ENCODE results near the gene DAPK1.

Gene DAPK1

DNA sequence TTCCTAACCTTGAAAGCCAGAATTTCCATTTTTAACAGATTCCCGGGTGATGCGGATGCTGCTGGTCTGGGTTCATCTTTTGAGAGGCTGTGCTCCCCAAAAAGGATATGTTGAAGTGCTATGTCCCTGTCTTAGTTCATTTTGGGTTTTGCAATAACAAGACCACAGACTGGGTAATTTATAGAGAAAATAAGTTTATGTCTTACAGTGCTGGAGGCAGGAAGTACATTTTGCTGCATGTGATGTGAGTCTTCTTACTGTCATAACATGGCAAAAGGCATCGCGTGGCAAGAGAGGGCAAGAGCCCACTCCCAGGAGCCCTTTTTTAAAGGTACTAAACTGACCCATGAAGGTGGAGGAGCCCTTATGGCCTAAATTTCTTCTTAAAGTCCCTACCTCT lies 114.1 kb downstream of the DAPK1 start:
- TF ChIP-seq, protein P1, sequence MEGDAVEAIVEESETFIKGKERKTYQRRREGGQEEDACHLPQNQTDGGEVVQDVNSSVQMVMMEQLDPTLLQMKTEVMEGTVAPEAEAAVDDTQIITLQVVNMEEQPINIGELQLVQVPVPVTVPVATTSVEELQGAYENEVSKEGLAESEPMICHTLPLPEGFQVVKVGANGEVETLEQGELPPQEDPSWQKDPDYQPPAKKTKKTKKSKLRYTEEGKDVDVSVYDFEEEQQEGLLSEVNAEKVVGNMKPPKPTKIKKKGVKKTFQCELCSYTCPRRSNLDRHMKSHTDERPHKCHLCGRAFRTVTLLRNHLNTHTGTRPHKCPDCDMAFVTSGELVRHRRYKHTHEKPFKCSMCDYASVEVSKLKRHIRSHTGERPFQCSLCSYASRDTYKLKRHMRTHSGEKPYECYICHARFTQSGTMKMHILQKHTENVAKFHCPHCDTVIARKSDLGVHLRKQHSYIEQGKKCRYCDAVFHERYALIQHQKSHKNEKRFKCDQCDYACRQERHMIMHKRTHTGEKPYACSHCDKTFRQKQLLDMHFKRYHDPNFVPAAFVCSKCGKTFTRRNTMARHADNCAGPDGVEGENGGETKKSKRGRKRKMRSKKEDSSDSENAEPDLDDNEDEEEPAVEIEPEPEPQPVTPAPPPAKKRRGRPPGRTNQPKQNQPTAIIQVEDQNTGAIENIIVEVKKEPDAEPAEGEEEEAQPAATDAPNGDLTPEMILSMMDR (IDR thresholded peaks at IDR 0.05; ENCODE audit: control extremely low read depth, extremely low read depth, low read depth, missing control alignments), result no peak
- ChIA-PET CTCF (interaction anchor here (1.3 kb wide), 1 partner anchor 44 kb away, joined by 3 read pairs; no protein-coding TSS in a partner anchor), POLR2A (no interaction called here)
- no peak for DNase-seq (ENCODE audit: extremely low spot score)

DNA sequence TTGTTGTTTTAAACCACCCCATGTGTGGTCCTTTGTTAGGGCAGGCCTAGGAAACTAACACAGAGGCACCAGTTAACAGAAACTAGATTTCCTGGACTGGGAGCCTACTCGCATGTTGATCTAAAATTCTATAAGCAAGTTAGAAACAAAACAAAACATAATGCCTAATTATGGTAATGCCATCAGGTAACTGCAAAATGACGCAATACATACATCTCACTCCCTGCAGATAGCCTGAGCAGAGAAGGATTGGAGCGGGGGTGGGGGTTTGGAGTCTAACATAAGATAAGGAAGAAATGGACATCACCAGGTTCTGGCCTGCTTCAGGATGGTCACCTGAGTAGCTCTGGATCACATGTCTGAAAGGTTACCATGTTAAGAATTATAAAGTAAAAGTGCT lies 114.9 kb downstream of the DAPK1 start:
- TF ChIP-seq, protein P1 (IDR thresholded peaks at IDR 0.05; ENCODE audit: control extremely low read depth, extremely low read depth, low read depth, missing control alignments), result no peak
- CTCF ChIA-PET, result interaction anchor here (1.3 kb wide), 1 partner anchor 13 kb away, joined by 3 read pairs; no protein-coding TSS in a partner anchor
- DNase-seq (ENCODE audit: extremely low spot score), result no peak
- POLR2A ChIA-PET, result no interaction called here

DNA sequence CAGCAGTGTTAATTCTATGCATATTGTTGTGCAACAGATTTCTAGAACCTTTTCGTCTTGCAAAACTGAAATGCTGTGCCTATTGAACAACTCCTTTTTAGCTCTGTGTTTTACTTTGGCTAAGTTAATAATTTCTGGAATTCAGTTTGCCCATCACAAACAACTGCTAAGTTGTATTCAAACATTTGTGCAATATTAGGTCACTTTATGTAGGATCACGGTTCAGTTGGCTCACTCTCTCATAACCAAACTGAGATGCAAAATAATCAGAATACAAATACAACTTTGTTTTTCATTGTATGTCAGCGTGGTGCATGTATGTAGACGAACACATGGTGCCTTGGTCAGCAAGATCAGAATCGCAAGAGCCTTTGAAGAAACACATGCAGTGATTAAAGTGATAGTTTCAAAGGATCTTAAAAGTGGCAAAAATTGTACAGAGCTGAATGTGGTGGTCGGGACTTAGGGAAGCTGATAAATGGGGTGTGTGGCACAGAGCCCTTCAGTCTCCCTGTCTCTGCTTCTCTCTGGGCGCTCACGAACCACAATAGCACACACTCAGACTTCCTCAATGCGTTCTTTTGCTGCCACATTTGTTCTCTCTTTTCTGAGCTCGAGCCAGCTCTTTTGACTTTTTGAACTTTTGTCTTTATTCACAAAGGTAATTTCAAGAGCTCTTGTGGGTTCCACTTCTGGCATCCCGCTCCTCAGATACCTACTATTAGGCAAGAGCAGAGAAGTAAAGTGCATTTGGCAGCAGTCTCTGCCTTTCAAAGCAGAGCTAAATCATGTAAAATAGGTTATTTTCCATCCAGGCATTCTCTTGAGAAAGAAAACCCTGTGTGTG lies 115.8 kb downstream of the DAPK1 start:
- no peak for DNase-seq (ENCODE audit: extremely low spot score)
- TF ChIP-seq, protein P1 (IDR thresholded peaks at IDR 0.05; ENCODE audit: control extremely low read depth, extremely low read depth, low read depth, missing control alignments), result no peak
- ChIA-PET POLR2A (no interaction called here), CTCF (interaction anchor here (1.0 to 1.3 kb wide), 4 partner anchors 10 to 20 kb away, joined by 3 to 6 read pairs (median 4); no protein-coding TSS in a partner anchor)

DNA sequence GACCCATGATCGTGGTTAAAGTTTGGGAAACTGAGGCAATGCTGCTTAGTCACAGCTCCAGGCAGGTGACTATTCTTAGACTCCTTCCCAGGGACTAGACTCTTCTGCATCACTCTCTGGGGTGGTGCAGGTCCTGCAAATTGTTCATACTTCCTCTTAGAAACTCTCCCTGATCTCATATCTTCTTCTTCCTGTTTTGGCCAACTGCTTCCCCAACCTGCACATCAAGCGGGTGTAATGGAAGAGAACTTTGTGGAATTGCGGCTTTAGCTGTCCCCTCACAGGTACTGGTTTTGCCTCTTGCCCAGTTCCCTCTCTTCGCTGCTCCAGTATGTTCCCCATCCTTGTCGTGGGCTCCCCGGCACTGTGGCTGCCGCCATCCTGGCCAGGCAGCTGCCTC lies 116.7 kb downstream of the DAPK1 start:
- CTCF ChIA-PET, result interaction anchor here (1.0 to 1.3 kb wide), 3 partner anchors 9 to 21 kb away, joined by 4 to 6 read pairs (median 4); no protein-coding TSS in a partner anchor
- POLR2A ChIA-PET, result no interaction called here
- TF ChIP-seq, protein P1 (IDR thresholded peaks at IDR 0.05; ENCODE audit: control extremely low read depth, extremely low read depth, low read depth, missing control alignments), result no peak
- no peak for DNase-seq (ENCODE audit: extremely low spot score)

DNA sequence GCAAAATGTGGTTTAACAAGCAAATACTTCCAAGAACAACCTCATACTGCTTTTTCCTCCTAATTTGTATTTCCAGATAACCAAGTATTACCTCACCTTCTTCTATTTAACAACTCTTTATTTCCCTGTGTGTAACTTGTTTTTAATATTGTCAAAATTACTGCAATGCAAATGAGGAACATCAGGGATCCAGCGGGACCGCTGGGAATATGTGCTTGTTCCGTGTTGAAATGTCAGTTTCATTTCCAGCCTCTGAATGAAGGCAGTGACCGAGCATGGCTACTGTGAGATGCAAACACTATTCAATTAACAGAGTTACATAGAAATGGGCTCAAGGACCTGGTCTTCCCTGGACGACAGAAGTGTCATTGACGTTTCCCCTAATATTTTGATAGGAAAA lies 117.5 kb downstream of the DAPK1 start:
- ChIA-PET POLR2A (no interaction called here), CTCF (no interaction called here)
- TF ChIP-seq, protein P1 (IDR thresholded peaks at IDR 0.05; ENCODE audit: control extremely low read depth, extremely low read depth, low read depth, missing control alignments), result no peak
- no peak for DNase-seq (ENCODE audit: extremely low spot score)

DNA sequence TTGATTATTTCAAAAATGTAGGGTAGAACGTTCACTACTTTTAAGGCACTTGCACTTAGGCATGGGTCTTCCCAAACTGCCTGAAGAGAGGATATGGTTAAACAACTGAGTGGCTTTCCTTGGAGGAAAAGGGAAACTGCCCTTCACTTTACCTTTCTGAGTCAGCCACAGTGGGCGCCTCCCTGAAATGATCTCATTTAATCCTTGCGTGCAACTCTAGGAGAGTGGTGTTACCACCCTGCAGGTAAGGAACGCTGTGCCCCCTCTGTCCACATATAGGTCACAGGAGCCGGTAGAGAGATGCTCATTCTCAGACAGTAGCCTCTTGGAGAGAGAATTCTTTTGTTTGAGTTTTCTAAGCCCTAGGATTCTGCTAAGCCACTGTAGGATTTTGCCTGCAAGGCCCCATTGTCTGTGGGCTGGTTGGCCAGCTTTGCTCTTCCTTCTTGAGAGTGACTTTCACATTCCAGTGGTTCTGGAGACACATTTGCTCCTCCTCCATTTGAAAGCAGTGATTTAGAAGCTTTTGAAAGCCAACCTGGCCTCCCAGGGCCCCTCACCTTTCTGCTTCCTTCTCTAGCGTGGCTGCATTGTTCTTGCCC lies 118.0 kb downstream of the DAPK1 start:
- no peak for DNase-seq (ENCODE audit: extremely low spot score)
- CTCF ChIA-PET, result no interaction called here
- TF ChIP-seq, protein P1 (IDR thresholded peaks at IDR 0.05; ENCODE audit: control extremely low read depth, extremely low read depth, low read depth, missing control alignments), result no peak
- POLR2A ChIA-PET, result no interaction called here
